ENCODE measurements around the gene MED26. TPM values are rescaled to one million over a fixed set of nuclear protein-coding genes. Genes with fewer than 3 reads are reported as not detected.

Gene MED26
- total and polyA plus RNA-seq, 10 of the 15 experiments (the other 5 are each of a cell fraction or from before 2014, with no cell fraction given), result 1.1 to 21.4 (median 9.7) TPM

DNA sequence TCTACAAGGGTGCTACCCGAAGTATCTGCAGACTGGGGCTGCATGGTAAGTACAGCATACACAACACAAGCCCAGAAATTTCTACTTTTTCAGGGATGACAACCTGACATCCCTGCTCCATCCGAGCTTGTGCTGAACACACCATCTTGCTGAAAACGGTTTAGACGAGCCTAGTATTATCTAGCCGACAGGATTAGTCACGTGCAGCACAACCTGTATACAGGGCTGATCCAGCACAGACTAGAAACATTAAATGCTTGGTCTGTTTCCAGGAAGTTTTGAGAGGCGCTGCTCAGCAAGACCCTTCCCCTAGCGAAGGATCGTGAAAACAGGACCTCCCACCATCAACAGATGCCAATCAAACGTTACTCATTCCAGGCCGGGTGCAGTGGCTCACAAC, 27.7 kb upstream of the MED26 start:
- no peaks in the 10 kb centered on the region for H3K9me3 ChIP-seq (replicated peaks; ENCODE audit: control insufficient read depth, insufficient read depth, low read length)
- peaks cover 17 to 48% of the 10 kb centered on the region in 2 experiments for H3K36me3 ChIP-seq (ENCODE audit: control insufficient read depth in 2 of 2, insufficient read depth in 2 of 2, low read length in 1 of 2)
- intact Hi-C loops (cut with micrococcal nuclease; ENCODE audit: unreplicated experiment) (no loop called here), in situ Hi-C loops (cut with MboI) (no loop called here)
- peaks cover 12% of the 10 kb centered on the region for H3K4me1 ChIP-seq (ENCODE audit: control insufficient read depth, insufficient read depth, low read length)
- no peak overlapping the region for H3K27ac ChIP-seq (ENCODE audit: control insufficient read depth, insufficient read depth)
- no peak for DNase-seq (ENCODE audit: low read depth, low spot score)
- no TSS peak for BruUV-seq (replicated peaks)
- H3K79me2 ChIP-seq (ENCODE audit: control insufficient read depth, insufficient read depth, low read length), result peaks cover 41% of the 10 kb centered on the region
- SMC1A ChIA-PET (ENCODE audit: uncharacterized antibody, unreplicated experiment), result no interaction called here
- ATAC-seq, result no peak
- H2AFZ ChIP-seq (ENCODE audit: control insufficient read depth, low read depth, low read length), result no peak overlapping the region
- POLR2A ChIA-PET, result interaction anchor here (0.6 to 0.7 kb wide), 2 partner anchors 8 to 124 kb away, joined by 4 to 5 read pairs; no protein-coding TSS in a partner anchor
- no peak overlapping the region for H3K4me2 ChIP-seq (ENCODE audit: control insufficient read depth, insufficient read depth)
- whole genome bisulfite sequencing (ENCODE audit: insufficient coverage, insufficient replicate concordance, low lambda C conversion rate, missing lambda C conversion rate), result 78% methylated on average over 11 of the region's 11 CpGs
- no peak for FAIRE-seq
- H3K27me3 ChIP-seq (replicated peaks in 1 of 2; ENCODE audit: control insufficient read depth in 2 of 2, insufficient read depth in 2 of 2, low read length in 1 of 2), result no peaks in the 10 kb centered on the region
- CTCF ChIA-PET, result no interaction called here
- no peak overlapping the region for H3K9ac ChIP-seq (ENCODE audit: control insufficient read depth, insufficient read depth, low read length)
- peaks cover 18% of the 10 kb centered on the region for H4K20me1 ChIP-seq (ENCODE audit: control insufficient read depth, insufficient read depth)
- no peak for TF ChIP-seq SMARCA5 (IDR thresholded peaks at IDR 0.05)
- TF ChIP-seq BHLHE40 (IDR thresholded peaks at IDR 0.05; ENCODE audit: borderline replicate concordance in 1 of 2, low read depth in 2 of 2, low read length in 1 of 2), result no peak
- TF ChIP-seq CEBPB (IDR thresholded peaks at IDR 0.05; ENCODE audit: borderline replicate concordance in 1 of 2, low read depth in 2 of 2, low read length in 2 of 2), result no peak
- TF ChIP-seq WRNIP1 (IDR thresholded peaks at IDR 0.05; ENCODE audit: borderline replicate concordance, low read depth, low read length), result no peak
- TF ChIP-seq ZNF687 (IDR thresholded peaks at IDR 0.05), result no peak
- TF ChIP-seq RELB (IDR thresholded peaks at IDR 0.05; ENCODE audit: low read depth), result no peak
- TF ChIP-seq YY1 (IDR thresholded peaks at IDR 0.05; ENCODE audit: low read depth, low read length), result no peak
- no peak overlapping the region for H3K4me3 ChIP-seq
- RAD21 ChIA-PET (ENCODE audit: unreplicated experiment), result no interaction called here

All from GM12878 (cell line).